H1 (cell line): ENCODE data around the gene L3MBTL2. TPM values are rescaled to one million over a fixed set of nuclear protein-coding genes. Genes with fewer than 3 reads are reported as not detected.

Experiments used
- CTCF ChIA-PET: fragments of 300-600 bp; sonication (Branson Sonifier 250); formaldehyde crosslinking; loops from one replicate; lab custom pipeline; 2021; ENCODE audit not compliant: partially characterized antibody; lab: Charles Lee
- POLR2A ChIA-PET: fragments of 300-600 bp; sonication (Branson Sonifier 250); formaldehyde crosslinking; loops from one replicate; lab custom pipeline; 2021; ENCODE audit warnings: inconsistent platforms; ENCODE audit not compliant: partially characterized antibody; lab: Charles Lee
- DNase-seq, 2 experiments: peaks; one replicate each; pipeline versions ENCODE4 v3.0.0 to v3.0.0-alpha.2; 2010 to 2022; ENCODE audit warnings: low spot score in 2 of 2, low read depth in 1 of 2, mixed read lengths in 1 of 2
- FAIRE-seq: peaks from 2 replicates; lab custom pipeline; 2011; peaks lifted over from hg19 to GRCh38; lab: Jason Lieb, UNC
- H2AFZ ChIP-seq: 2 replicates; pipeline ENCODE4 v1.8.1; 2012; ENCODE audit warnings: low read length, inconsistent platforms
- H2AK5ac ChIP-seq: 2 replicates; pipeline ENCODE4 v1.6.1; 2013; ENCODE audit warnings: low read depth, low read length
- H2BK120ac ChIP-seq: replicated peaks from 2 replicates; pipeline ENCODE3; 2013; ENCODE audit warnings: low read depth, low read length, inconsistent platforms
- H2BK12ac ChIP-seq: 2 replicates; pipeline ENCODE4 v1.6.1; 2013; ENCODE audit warnings: low read depth, low read length
- H2BK15ac ChIP-seq: 2 replicates; pipeline ENCODE4 v1.6.1; 2013; ENCODE audit warnings: low read length
- H2BK20ac ChIP-seq: 2 replicates; pipeline ENCODE4 v1.6.1; 2013; ENCODE audit warnings: low read length
- H2BK5ac ChIP-seq: 2 replicates; pipeline ENCODE4 v1.6.1; 2013; ENCODE audit warnings: low read depth, low read length
- H3K14ac ChIP-seq: 2 replicates; pipeline ENCODE4 v1.6.1; 2013; ENCODE audit warnings: inconsistent platforms; ENCODE audit not compliant: insufficient read length
- H3K18ac ChIP-seq: 2 replicates; pipeline ENCODE4 v1.6.1; 2013; ENCODE audit warnings: low read length; ENCODE audit errors: extremely low read depth
- H3K23ac ChIP-seq: 2 replicates; pipeline ENCODE4 v1.6.1; 2013; ENCODE audit warnings: inconsistent platforms; ENCODE audit not compliant: insufficient read length
- H3K23me2 ChIP-seq: 2 replicates; pipeline ENCODE4 v1.6.1; 2013; ENCODE audit warnings: low read depth, low read length
- H3K27ac ChIP-seq: 2 replicates; pipeline ENCODE4 v1.6.1; 2011; ENCODE audit warnings: low read depth, low read length, inconsistent platforms
- H3K27me3 ChIP-seq, 4 experiments: replicated peaks in 1 of 4; 1 replicate in 1 of 4; 2 replicates in 3 of 4; pipeline versions ENCODE4 v1.6.1 to v1.8.1; 2011 to 2013; ENCODE audit warnings: low read length in 3 of 4, mild to moderate bottlenecking in 3 of 4, inconsistent platforms in 2 of 4, mixed read lengths in 2 of 4, moderate library complexity in 1 of 4; ENCODE audit not compliant: control insufficient read depth in 3 of 4, insufficient read depth in 3 of 4; ENCODE audit errors: extremely low read depth in 1 of 4
- H3K36me3 ChIP-seq, 4 experiments: 2 replicates each; pipeline versions ENCODE4 v1.6.1 to v1.8.1; 2011 to 2013; ENCODE audit warnings: mild to moderate bottlenecking in 4 of 4, low read length in 3 of 4, moderate library complexity in 2 of 4, control low read depth in 1 of 4, inconsistent platforms in 1 of 4; ENCODE audit not compliant: insufficient read depth in 4 of 4, control insufficient read depth in 2 of 4
- H3K4ac ChIP-seq: replicated peaks from 2 replicates; pipeline ENCODE3; 2013; ENCODE audit warnings: low read length, low read depth, mixed read lengths, inconsistent platforms; ENCODE audit not compliant: insufficient read length
- H3K4me1 ChIP-seq, 4 experiments: replicated peaks in 1 of 4; 1 replicate in 1 of 4; 2 replicates in 3 of 4; pipeline versions ENCODE4 v1.6.1 to v1.8.1; 2011 to 2013; ENCODE audit warnings: low read length in 3 of 4, inconsistent platforms in 2 of 4, mixed read lengths in 1 of 4; ENCODE audit not compliant: insufficient read depth in 4 of 4, control insufficient read depth in 3 of 4
- H3K4me2 ChIP-seq, 2 experiments: 2 replicates each; pipeline versions ENCODE4 v1.6.1 to v1.8.1; 2011 to 2013; ENCODE audit warnings: low read depth in 2 of 2, low read length in 2 of 2, control low read depth in 1 of 2, inconsistent platforms in 1 of 2, mild to moderate bottlenecking in 1 of 2; ENCODE audit not compliant: insufficient read depth in 1 of 2
- H3K4me3 ChIP-seq, 4 experiments: fragments of 200-600, 300-600 bp in 1 of 4; sonication (generic), shearing (Covaris generic), sonication (Bioruptor Twin) in 1 of 4; 2 replicates each; pipeline versions ENCODE4 v1.5.1 to v1.8.1; 2011 to 2016; ENCODE audit warnings: low read length in 4 of 4, low read depth in 3 of 4, control low read depth in 2 of 4, inconsistent platforms in 2 of 4, mild to moderate bottlenecking in 2 of 4, mixed read lengths in 1 of 4, moderate library complexity in 1 of 4; ENCODE audit not compliant: insufficient read depth in 2 of 4; ENCODE audit errors: extremely low read depth in 1 of 4
- H3K56ac ChIP-seq: replicated peaks from 2 replicates; pipeline ENCODE3; 2013; ENCODE audit warnings: low read depth, mild to moderate bottlenecking, mixed read lengths, low read length, inconsistent platforms; ENCODE audit not compliant: insufficient read length
- H3K79me1 ChIP-seq: 2 replicates; pipeline ENCODE4 v1.6.1; 2013; ENCODE audit warnings: low read depth, low read length, control low read depth
- H3K79me2 ChIP-seq, 2 experiments: 2 replicates each; pipeline versions ENCODE4 v1.6.1 to v1.8.1; 2012 to 2013; ENCODE audit warnings: low read length in 2 of 2, mild to moderate bottlenecking in 2 of 2, inconsistent platforms in 1 of 2; ENCODE audit not compliant: insufficient read depth in 2 of 2, control insufficient read depth in 1 of 2
- H3K9ac ChIP-seq, 4 experiments: replicated peaks in 1 of 4; 1 replicate in 1 of 4; 2 replicates in 3 of 4; pipeline versions ENCODE4 v1.6.1 to v1.8.1; 2011 to 2013; ENCODE audit warnings: low read depth in 3 of 4, low read length in 3 of 4, control low read depth in 2 of 4, mild to moderate bottlenecking in 2 of 4, moderate library complexity in 2 of 4, inconsistent platforms in 1 of 4; ENCODE audit errors: extremely low read depth in 1 of 4
- H3K9me3 ChIP-seq, 2 experiments: 2 replicates each; pipeline versions ENCODE4 v1.6.1 to v1.8.1; 2012 to 2013; ENCODE audit warnings: mild to moderate bottlenecking in 2 of 2, moderate library complexity in 2 of 2, control low read depth in 1 of 2, inconsistent platforms in 1 of 2, low read depth in 1 of 2, low read length in 1 of 2, mixed read lengths in 1 of 2; ENCODE audit not compliant: insufficient read depth in 2 of 2
- H4K20me1 ChIP-seq, 2 experiments: replicated peaks in 1 of 2; 2 replicates each; pipeline versions ENCODE3 to v1.8.1; 2011 to 2013; ENCODE audit warnings: inconsistent platforms in 2 of 2, low read length in 2 of 2, mild to moderate bottlenecking in 1 of 2; ENCODE audit not compliant: insufficient read depth in 2 of 2, control insufficient read depth in 1 of 2
- H4K5ac ChIP-seq: 2 replicates; pipeline ENCODE4 v1.6.1; 2013; ENCODE audit warnings: low read length, low read depth, mixed read lengths, inconsistent platforms; ENCODE audit not compliant: insufficient read length
- H4K8ac ChIP-seq: 2 replicates; pipeline ENCODE4 v1.8.0; 2013; ENCODE audit warnings: mild to moderate bottlenecking, moderate library complexity, low read length, inconsistent platforms; ENCODE audit not compliant: insufficient read depth; ENCODE audit errors: extremely low read depth
- H4K91ac ChIP-seq: replicated peaks from 2 replicates; pipeline ENCODE3; 2013; ENCODE audit warnings: low read length, mixed read lengths, inconsistent platforms; ENCODE audit not compliant: insufficient read length
- BRCA1 ChIP-seq: IDR thresholded peaks from 2 replicates; pipeline ENCODE4 v1.6.1; 2012; ENCODE audit warnings: low read depth, low read length, improper control_type of control experiment
- CEBPB ChIP-seq: IDR thresholded peaks from 2 replicates; pipeline ENCODE4 v1.6.1; 2012; ENCODE audit warnings: low read depth, low read length
- EP300 ChIP-seq, 2 experiments: IDR thresholded peaks; 1 replicate in 1 of 2; 2 replicates in 1 of 2; pipeline ENCODE4 v1.6.1; 2011 to 2012; ENCODE audit warnings: low read depth in 2 of 2, low read length in 2 of 2, mild to moderate bottlenecking in 2 of 2, borderline replicate concordance in 1 of 2, inconsistent platforms in 1 of 2, moderate library complexity in 1 of 2
- GTF2F1 ChIP-seq: IDR thresholded peaks from 2 replicates; pipeline ENCODE4 v1.6.1; 2012; ENCODE audit warnings: low read depth, low read length, improper control_type of control experiment, borderline replicate concordance
- JUN ChIP-seq: IDR thresholded peaks from 2 replicates; pipeline ENCODE4 v1.6.1; 2011; ENCODE audit warnings: low read depth, mild to moderate bottlenecking, improper control_type of control experiment, low read length
- SP1 ChIP-seq: IDR thresholded peaks from 2 replicates; pipeline ENCODE4 v1.6.1; 2011; ENCODE audit warnings: low read depth, low read length
- TBP ChIP-seq: IDR thresholded peaks from 2 replicates; pipeline ENCODE4 v1.6.1; 2011; ENCODE audit warnings: low read depth, low read length, improper control_type of control experiment
- WGBS, 2 experiments: shearing (Covaris generic) in 1 of 2; methylation state at CpG; one replicate each; pipeline versions ENCODE4 v1.1.6 to v1.1.7; 2013 to 2015; ENCODE audit warnings: low lambda C conversion rate in 2 of 2, mixed read lengths in 2 of 2, inconsistent platforms in 1 of 2, low coverage in 1 of 2, missing lambda C conversion rate in 1 of 2; ENCODE audit not compliant: insufficient replicate concordance in 2 of 2, insufficient coverage in 1 of 2, insufficient read length in 1 of 2; ENCODE audit errors: extremely low coverage in 1 of 2, missing lambda C conversion rate in 1 of 2; 5-methylcytosine and 5-hydroxymethylcytosine counted together
- polyA plus RNA-seq, 7 experiments: library from polyadenylated mRNA; depleted of rRNA in 3 of 7; stranded (reverse) in 5 of 7; unstranded in 2 of 7; fragments of >200 nt in 5 of 7; fragments of 200-250 nt in 2 of 7; gene quantifications; 1 replicate in 5 of 7; 2 replicates in 1 of 7; 4 replicates in 1 of 7; pipeline versions ENCODE4 v1.2.1 to v1.2.3, GENCODE V29; 2011 to 2013; ENCODE audit warnings: missing spikeins in 2 of 7, mixed read lengths in 2 of 7
- total RNA-seq: library from RNA; stranded (reverse); fragmentation: NEBNext Ultra II Directional; extraction: Animal tissue kit (Norgen Biotek cat#: 25700); gene quantifications from 2 replicates; pipeline ENCODE4 v1.2.1, GENCODE V29; 2021

L3MBTL2 gene
- total and polyA plus RNA-seq, 2 of the 8 experiments (the other 6 are each of a cell fraction or from before 2014, with no cell fraction given): 23.9 to 24.9 TPM

DNA sequence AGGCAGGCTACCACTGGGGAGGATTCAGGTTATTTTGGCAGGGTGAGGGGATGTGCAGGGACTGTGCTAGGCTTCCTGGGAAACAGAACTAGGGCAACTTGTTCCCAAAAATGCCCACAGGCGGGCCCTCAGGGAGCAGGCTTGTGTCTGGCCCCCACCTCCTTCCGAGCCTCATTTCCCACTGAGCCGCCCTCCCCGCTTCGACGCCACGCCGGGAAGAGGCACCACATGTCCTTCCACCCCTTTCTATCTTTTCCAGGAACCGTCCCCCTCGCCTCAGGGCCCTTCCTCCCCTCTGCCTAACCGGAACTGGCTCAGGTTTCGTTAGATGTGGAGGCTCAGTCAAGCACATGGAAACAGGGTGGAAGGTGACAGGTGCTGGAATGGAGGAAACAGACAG lies 45.0 kb downstream of the L3MBTL2 start:
- POLR2A ChIA-PET: interaction anchor here (1.3 to 6.9 kb wide), 3 partner anchors 14 to 25 kb away, joined by 4 to 26 read pairs (median 4); no protein-coding TSS in a partner anchor

More for the DNA sequence above, 45.0 kb downstream of the L3MBTL2 start:
- Histone ChIP-seq H2AK5ac (no peak overlapping the region), H3K4me1 (peaks cover 0 to 1% (median 0%) of the 10 kb centered on the region in 4 experiments; a peak in 3 of 7 replicates), H3K23ac (no peak overlapping the region), H3K9me3 (no peaks in the 10 kb centered on the region), H3K9ac (no peak overlapping the region), H2BK12ac (no peak overlapping the region), H3K4me3 (no peak overlapping the region), H2AFZ (no peak overlapping the region), H3K36me3 (peaks cover 46 to 82% (median 71%) of the 10 kb centered on the region in 4 experiments), H3K27me3 (no peaks in the 10 kb centered on the region), H2BK20ac (no peak overlapping the region), H3K4ac (no peak overlapping the region), H3K4me2 (no peak overlapping the region), H3K23me2 (no peaks in the 10 kb centered on the region), H4K5ac (no peak overlapping the region), H4K20me1 (peaks cover 0 to 22% of the 10 kb centered on the region in 2 experiments), H3K14ac (no peak overlapping the region), H3K18ac (no peak overlapping the region), H3K79me2 (no peaks in the 10 kb centered on the region), H2BK120ac (no peak overlapping the region), H2BK5ac (peak overlapping the region; percentile 24; the same call in 1 of the 2 replicates), H2BK15ac (no peak overlapping the region), H3K27ac (no peak overlapping the region), H3K56ac (no peak overlapping the region), H4K91ac (no peak overlapping the region), H3K79me1 (no peaks in the 10 kb centered on the region), H4K8ac (no peak overlapping the region)
- no peak for TF ChIP-seq GTF2F1
- no peak for TF ChIP-seq BRCA1
- TF ChIP-seq JUN: no peak
- TF ChIP-seq EP300 (IDR thresholded peaks at IDR 0.05; ENCODE audit: borderline replicate concordance in 1 of 2, low read depth in 2 of 2, low read length in 2 of 2): no peak
- TF ChIP-seq SP1: no peak
- no peak for TF ChIP-seq CEBPB
- TF ChIP-seq TBP: no peak
- FAIRE-seq (no peak), DNase-seq (no peak)
- CTCF ChIA-PET: no interaction called here
- WGBS, 2 experiments: 94% methylated on average over 12 of the region's 12 CpGs; no CpG with 5 or more reads in 1 of the 2 experiments
